ENCODE data around the gene TUBA4A.
A peak's percentile ranks its signal among the peaks of the same experiment; 100 is the strongest.

Gene TUBA4A

DNA sequence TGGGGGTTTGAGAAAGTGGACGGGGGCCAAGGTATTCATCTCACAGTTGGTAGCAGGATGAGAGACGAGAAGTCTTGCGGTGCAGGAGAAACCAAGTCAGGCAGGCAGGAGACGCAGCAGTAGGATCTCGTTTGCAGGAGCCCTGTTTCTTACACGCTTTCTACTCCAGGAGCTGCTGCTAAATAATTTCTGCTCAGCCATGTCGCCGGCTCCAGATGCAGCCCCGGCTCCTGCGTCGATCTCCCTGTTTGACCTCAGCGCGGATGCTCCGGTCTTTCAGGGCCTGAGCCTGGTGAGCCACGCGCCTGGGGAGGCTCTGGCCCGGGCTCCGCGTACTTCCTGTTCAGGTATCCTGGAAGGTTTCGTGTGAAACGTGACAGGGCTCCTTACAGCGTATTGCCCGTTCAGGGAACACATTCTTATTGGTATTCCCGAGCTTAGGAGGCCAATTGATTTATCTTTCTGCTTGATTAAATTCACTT, 23.6 kb downstream of the TUBA4A start (continued):
- TF ChIP-seq, protein P1, sequence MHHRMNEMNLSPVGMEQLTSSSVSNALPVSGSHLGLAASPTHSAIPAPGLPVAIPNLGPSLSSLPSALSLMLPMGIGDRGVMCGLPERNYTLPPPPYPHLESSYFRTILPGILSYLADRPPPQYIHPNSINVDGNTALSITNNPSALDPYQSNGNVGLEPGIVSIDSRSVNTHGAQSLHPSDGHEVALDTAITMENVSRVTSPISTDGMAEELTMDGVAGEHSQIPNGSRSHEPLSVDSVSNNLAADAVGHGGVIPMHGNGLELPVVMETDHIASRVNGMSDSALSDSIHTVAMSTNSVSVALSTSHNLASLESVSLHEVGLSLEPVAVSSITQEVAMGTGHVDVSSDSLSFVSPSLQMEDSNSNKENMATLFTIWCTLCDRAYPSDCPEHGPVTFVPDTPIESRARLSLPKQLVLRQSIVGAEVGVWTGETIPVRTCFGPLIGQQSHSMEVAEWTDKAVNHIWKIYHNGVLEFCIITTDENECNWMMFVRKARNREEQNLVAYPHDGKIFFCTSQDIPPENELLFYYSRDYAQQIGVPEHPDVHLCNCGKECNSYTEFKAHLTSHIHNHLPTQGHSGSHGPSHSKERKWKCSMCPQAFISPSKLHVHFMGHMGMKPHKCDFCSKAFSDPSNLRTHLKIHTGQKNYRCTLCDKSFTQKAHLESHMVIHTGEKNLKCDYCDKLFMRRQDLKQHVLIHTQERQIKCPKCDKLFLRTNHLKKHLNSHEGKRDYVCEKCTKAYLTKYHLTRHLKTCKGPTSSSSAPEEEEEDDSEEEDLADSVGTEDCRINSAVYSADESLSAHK (tag by site-specific recombination; IDR thresholded peaks at IDR 0.05), result no peak
- TF ChIP-seq ZNF16 (tag by site-specific recombination; IDR thresholded peaks at IDR 0.05; ENCODE audit: low read depth) (no peak), OVOL3 (tag by site-specific recombination; IDR thresholded peaks at IDR 0.05) (no peak)
- TF ChIP-seq, protein P2, sequence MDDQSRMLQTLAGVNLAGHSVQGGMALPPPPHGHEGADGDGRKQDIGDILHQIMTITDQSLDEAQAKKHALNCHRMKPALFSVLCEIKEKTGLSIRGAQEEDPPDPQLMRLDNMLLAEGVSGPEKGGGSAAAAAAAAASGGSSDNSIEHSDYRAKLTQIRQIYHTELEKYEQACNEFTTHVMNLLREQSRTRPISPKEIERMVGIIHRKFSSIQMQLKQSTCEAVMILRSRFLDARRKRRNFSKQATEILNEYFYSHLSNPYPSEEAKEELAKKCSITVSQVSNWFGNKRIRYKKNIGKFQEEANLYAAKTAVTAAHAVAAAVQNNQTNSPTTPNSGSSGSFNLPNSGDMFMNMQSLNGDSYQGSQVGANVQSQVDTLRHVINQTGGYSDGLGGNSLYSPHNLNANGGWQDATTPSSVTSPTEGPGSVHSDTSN (CRISPR knock-in tag; IDR thresholded peaks at IDR 0.05), result no peak
- TF ChIP-seq, protein P3, sequence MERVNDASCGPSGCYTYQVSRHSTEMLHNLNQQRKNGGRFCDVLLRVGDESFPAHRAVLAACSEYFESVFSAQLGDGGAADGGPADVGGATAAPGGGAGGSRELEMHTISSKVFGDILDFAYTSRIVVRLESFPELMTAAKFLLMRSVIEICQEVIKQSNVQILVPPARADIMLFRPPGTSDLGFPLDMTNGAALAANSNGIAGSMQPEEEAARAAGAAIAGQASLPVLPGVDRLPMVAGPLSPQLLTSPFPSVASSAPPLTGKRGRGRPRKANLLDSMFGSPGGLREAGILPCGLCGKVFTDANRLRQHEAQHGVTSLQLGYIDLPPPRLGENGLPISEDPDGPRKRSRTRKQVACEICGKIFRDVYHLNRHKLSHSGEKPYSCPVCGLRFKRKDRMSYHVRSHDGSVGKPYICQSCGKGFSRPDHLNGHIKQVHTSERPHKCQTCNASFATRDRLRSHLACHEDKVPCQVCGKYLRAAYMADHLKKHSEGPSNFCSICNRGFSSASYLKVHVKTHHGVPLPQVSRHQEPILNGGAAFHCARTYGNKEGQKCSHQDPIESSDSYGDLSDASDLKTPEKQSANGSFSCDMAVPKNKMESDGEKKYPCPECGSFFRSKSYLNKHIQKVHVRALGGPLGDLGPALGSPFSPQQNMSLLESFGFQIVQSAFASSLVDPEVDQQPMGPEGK (tag by site-specific recombination; IDR thresholded peaks at IDR 0.05), result 0 out of 2 replicates have a peak, but pooled peaks have one; percentile 13

DNA sequence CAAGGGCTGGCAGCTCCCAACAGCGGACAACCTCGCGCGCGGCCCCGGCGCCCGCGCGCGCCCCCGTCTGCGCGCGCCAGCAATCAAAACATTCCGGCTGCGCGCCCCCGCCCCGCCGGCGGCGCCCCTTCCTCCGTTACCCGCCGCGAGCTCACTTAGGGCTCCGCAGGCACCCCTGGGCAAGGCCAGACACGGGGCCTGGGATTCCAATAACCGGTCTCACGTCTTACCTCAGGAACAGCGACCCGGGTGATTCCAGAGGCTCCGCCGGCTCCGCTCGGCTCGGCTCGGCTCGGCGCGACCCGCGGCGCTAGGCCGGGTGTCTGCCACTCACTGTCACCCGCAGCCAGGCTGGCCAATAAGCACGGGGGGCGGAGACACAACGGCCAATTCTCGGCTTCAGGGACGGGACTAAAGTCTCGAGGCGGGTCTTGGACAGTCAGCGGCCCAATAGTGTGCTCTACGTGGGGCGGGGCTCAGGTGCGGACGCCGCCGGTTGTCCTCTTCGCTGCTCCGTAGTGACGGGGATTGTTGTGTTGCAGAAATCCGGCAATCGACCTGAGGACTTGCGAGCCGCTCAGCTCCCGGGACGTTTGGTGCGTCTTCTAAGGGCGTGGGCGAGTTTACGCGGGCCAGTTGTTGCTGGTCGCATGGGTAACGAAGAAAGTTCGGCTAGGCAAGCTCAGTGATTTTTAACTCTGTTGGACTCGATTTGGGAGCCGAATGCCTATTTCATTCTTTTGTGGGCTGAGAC, 24.2 kb downstream of the TUBA4A start, which contains the start of the genes ANKZF1 and ATG9A:
ANKZF1 (plus strand) TSS at position 502 of the 754 bp plus-strand sequence. CDS start 452 bp downstream, outside the sequence.
ATG9A (minus strand) TSS at position 332 of the 754 bp plus-strand sequence. CDS start 1,612 bp downstream, outside the sequence.
- Histone ChIP-seq H3K9me3 (ENCODE audit: control insufficient read depth, insufficient read depth, low read depth, low read length) (no peaks in the 10 kb centered on the region), H3K4me3 (ENCODE audit: low read depth, low read length) (peak within 1 kb of the TSS; percentile 83), H3K36me3 (ENCODE audit: control insufficient read depth in 2 of 2, insufficient read depth in 1 of 2, low read length in 2 of 2) (peaks cover 17 to 65% of the 10 kb centered on the region in 2 experiments), H3K4me1 (ENCODE audit: control insufficient read depth, insufficient read depth, low read length) (peaks cover 4% of the 10 kb centered on the region; the same call in 1 of the 2 replicates), H3K27ac (ENCODE audit: extremely low read depth, low read depth, low read length) (peak within 1 kb of the TSS; percentile 81)
- ChIA-PET CTCF (interaction anchor here (0.7 to 9.1 kb wide), 9 partner anchors 10 to 68 kb away, joined by 3 to 65 read pairs (median 4); partner anchors contain the start of genes DNAJB2 and GLB1L), POLR2A (interaction anchor here (0.5 to 2.8 kb wide), 17 partner anchors 8 to 65 kb away, joined by 3 to 16 read pairs (median 5); partner anchors contain the start of genes ABCB6, CNPPD1, DNAJB2 and GLB1L)
- TF ChIP-seq EGR2 (tag by site-specific recombination; IDR thresholded peaks at IDR 0.05; ENCODE audit: low read depth), result peak; percentile 33
- peak; percentile 79; the same call in 1 of the 2 replicates for TF ChIP-seq SCRT2 (tag by site-specific recombination; IDR thresholded peaks at IDR 0.05)
- TF ChIP-seq ZNF654 (tag by site-specific recombination; IDR thresholded peaks at IDR 0.05; ENCODE audit: low read depth), result no peak
- TF ChIP-seq ZNF555 (tag by site-specific recombination; conservative IDR thresholded peaks at IDR 0.05), result no peak
- peak; percentile 57 for TF ChIP-seq ZNF341 (tag by site-specific recombination; IDR thresholded peaks at IDR 0.05; ENCODE audit: low read depth)
- TF ChIP-seq ZEB2 (tag by site-specific recombination; IDR thresholded peaks at IDR 0.05), result 0 out of 2 replicates have a peak, but pooled peaks have one; percentile 26
- peak; percentile 83 for TF ChIP-seq SP3 (tag by site-specific recombination; IDR thresholded peaks at IDR 0.05)
- peak; percentile 42; the same call in 1 of the 2 replicates for TF ChIP-seq ZNF660 (tag by site-specific recombination; IDR thresholded peaks at IDR 0.05)
- no peak for TF ChIP-seq ZNF677 (tag by site-specific recombination; IDR thresholded peaks at IDR 0.05)
- no peak for TF ChIP-seq ZNF837 (tag by site-specific recombination; IDR thresholded peaks at IDR 0.05)
- peak; percentile 24; the same call in 1 of the 2 replicates for TF ChIP-seq ZSCAN30 (tag by site-specific recombination; IDR thresholded peaks at IDR 0.05)
- peak; percentile 90 for TF ChIP-seq KLF1 (tag by site-specific recombination; IDR thresholded peaks at IDR 0.05)
- TF ChIP-seq, protein P4, sequence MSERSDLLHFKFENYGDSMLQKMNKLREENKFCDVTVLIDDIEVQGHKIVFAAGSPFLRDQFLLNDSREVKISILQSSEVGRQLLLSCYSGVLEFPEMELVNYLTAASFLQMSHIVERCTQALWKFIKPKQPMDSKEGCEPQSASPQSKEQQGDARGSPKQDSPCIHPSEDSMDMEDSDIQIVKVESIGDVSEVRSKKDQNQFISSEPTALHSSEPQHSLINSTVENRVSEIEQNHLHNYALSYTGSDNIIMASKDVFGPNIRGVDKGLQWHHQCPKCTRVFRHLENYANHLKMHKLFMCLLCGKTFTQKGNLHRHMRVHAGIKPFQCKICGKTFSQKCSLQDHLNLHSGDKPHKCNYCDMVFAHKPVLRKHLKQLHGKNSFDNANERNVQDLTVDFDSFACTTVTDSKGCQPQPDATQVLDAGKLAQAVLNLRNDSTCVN (tag by site-specific recombination; optimal IDR thresholded peaks at IDR 0.05), result peak; percentile 85
- TF ChIP-seq, protein P5, sequence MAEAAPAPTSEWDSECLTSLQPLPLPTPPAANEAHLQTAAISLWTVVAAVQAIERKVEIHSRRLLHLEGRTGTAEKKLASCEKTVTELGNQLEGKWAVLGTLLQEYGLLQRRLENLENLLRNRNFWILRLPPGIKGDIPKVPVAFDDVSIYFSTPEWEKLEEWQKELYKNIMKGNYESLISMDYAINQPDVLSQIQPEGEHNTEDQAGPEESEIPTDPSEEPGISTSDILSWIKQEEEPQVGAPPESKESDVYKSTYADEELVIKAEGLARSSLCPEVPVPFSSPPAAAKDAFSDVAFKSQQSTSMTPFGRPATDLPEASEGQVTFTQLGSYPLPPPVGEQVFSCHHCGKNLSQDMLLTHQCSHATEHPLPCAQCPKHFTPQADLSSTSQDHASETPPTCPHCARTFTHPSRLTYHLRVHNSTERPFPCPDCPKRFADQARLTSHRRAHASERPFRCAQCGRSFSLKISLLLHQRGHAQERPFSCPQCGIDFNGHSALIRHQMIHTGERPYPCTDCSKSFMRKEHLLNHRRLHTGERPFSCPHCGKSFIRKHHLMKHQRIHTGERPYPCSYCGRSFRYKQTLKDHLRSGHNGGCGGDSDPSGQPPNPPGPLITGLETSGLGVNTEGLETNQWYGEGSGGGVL (tag by site-specific recombination; IDR thresholded peaks at IDR 0.05), result no peak
- no peak for TF ChIP-seq ZFP3 (tag by site-specific recombination; IDR thresholded peaks at IDR 0.05; ENCODE audit: low read depth)
- peak; percentile 87 for TF ChIP-seq KLF10 (tag by site-specific recombination; IDR thresholded peaks at IDR 0.05)
- TF ChIP-seq ZFHX2 (tag by site-specific recombination; conservative IDR thresholded peaks at IDR 0.05), result peak; percentile 73
- peak; percentile 61 for TF ChIP-seq SP7 (tag by site-specific recombination; IDR thresholded peaks at IDR 0.05)
- TF ChIP-seq ZNF600 (tag by site-specific recombination; IDR thresholded peaks at IDR 0.05), result peak; percentile 52; the same call in 1 of the 2 replicates
- TF ChIP-seq SP2 (tag by site-specific recombination; IDR thresholded peaks at IDR 0.05), result peak; percentile 98
- TF ChIP-seq ZNF670 (tag by site-specific recombination; IDR thresholded peaks at IDR 0.05; ENCODE audit: low read depth), result no peak
- peak; percentile 48; the same call in 1 of the 2 replicates for TF ChIP-seq ZNF629 (tag by site-specific recombination; IDR thresholded peaks at IDR 0.05)
